Measurements from ENCODE around the gene GDF11.
A peak's percentile ranks its signal among the peaks of the same experiment; 100 is the strongest.

Gene GDF11

GRCh38 chr12:55725556-55725955 is 17.4 kb upstream of the GDF11 start:
- Histone ChIP-seq H3K27me3 (ENCODE audit: insufficient read depth, low read length) (no peaks in the 10 kb centered on the region), H2AFZ (ENCODE audit: low read length, unreplicated experiment) (no peak overlapping the region), H3K4me3 (ENCODE audit: low read depth, low read length) (peak overlapping the region; percentile 42; the same call in 1 of the 2 replicates), H3K79me2 (ENCODE audit: control insufficient read depth, insufficient read depth, low read length, unreplicated experiment) (peaks cover 49% of the 10 kb centered on the region), H3K4me1 (ENCODE audit: control insufficient read depth, insufficient read depth, low read length, unreplicated experiment) (peaks cover 53% of the 10 kb centered on the region), H3K36me3 (ENCODE audit: insufficient read depth, low read length) (peaks cover 24% of the 10 kb centered on the region; the same call in 1 of the 2 replicates), H3K27ac (ENCODE audit: low read depth, low read length) (no peak overlapping the region)

- H3K4me1 ChIP-seq (ENCODE audit: control insufficient read depth, insufficient read depth, low read length, unreplicated experiment), result peaks cover 47% of the 10 kb centered on the region
- H3K27ac ChIP-seq (ENCODE audit: low read depth, low read length), result peak overlapping the region; percentile 95
These were observed 16.0 kb upstream of the GDF11 start for GRCh38 chr12:55726971-55727370.

GRCh38 chr12:55727643-55728185 is 15.2 kb upstream of the GDF11 start:
- Histone ChIP-seq H3K27me3 (ENCODE audit: insufficient read depth, low read length) (no peaks in the 10 kb centered on the region), H3K4me1 (ENCODE audit: control insufficient read depth, insufficient read depth, low read length, unreplicated experiment) (peaks cover 52% of the 10 kb centered on the region), H2AFZ (ENCODE audit: low read length, unreplicated experiment) (no peak overlapping the region), H3K4me3 (ENCODE audit: low read depth, low read length) (peak overlapping the region; percentile 98), H3K79me2 (ENCODE audit: control insufficient read depth, insufficient read depth, low read length, unreplicated experiment) (peaks cover 57% of the 10 kb centered on the region), H3K27ac (ENCODE audit: low read depth, low read length) (peak overlapping the region; percentile 95), H3K36me3 (ENCODE audit: insufficient read depth, low read length) (peaks cover 24% of the 10 kb centered on the region; the same call in 1 of the 2 replicates)

More at GRCh38 chr12:55726971-55727370, 16.0 kb upstream of the GDF11 start:
- Histone ChIP-seq H3K79me2 (ENCODE audit: control insufficient read depth, insufficient read depth, low read length, unreplicated experiment) (peaks cover 54% of the 10 kb centered on the region), H3K27me3 (ENCODE audit: insufficient read depth, low read length) (no peaks in the 10 kb centered on the region), H2AFZ (ENCODE audit: low read length, unreplicated experiment) (no peak overlapping the region), H3K36me3 (ENCODE audit: insufficient read depth, low read length) (peaks cover 24% of the 10 kb centered on the region; the same call in 1 of the 2 replicates), H3K4me3 (ENCODE audit: low read depth, low read length) (peak overlapping the region; percentile 98)

- peaks cover 57% of the 10 kb centered on the region for H3K79me2 ChIP-seq (ENCODE audit: control insufficient read depth, insufficient read depth, low read length, unreplicated experiment)
- peak overlapping the region; percentile 95 for H3K27ac ChIP-seq (ENCODE audit: low read depth, low read length)
- no peak overlapping the region for H2AFZ ChIP-seq (ENCODE audit: low read length, unreplicated experiment)
- H3K4me3 ChIP-seq (ENCODE audit: low read depth, low read length), result peak overlapping the region; percentile 98
- no peaks in the 10 kb centered on the region for H3K27me3 ChIP-seq (ENCODE audit: insufficient read depth, low read length)
- peaks cover 48% of the 10 kb centered on the region for H3K4me1 ChIP-seq (ENCODE audit: control insufficient read depth, insufficient read depth, low read length, unreplicated experiment)
- H3K36me3 ChIP-seq (ENCODE audit: insufficient read depth, low read length), result peaks cover 24% of the 10 kb centered on the region; the same call in 1 of the 2 replicates
These were observed 14.6 kb upstream of the GDF11 start for GRCh38 chr12:55728186-55728938.

- Histone ChIP-seq H2AFZ (ENCODE audit: low read length, unreplicated experiment) (peak within 1 kb of the TSS; percentile 52), H3K27ac (ENCODE audit: low read depth, low read length) (peak within 1 kb of the TSS; percentile 95), H3K79me2 (ENCODE audit: control insufficient read depth, insufficient read depth, low read length, unreplicated experiment) (peaks cover 51% of the 10 kb centered on the region), H3K36me3 (ENCODE audit: insufficient read depth, low read length) (peaks cover 22% of the 10 kb centered on the region; the same call in 1 of the 2 replicates), H3K27me3 (ENCODE audit: insufficient read depth, low read length) (no peaks in the 10 kb centered on the region), H3K4me3 (ENCODE audit: low read depth, low read length) (peak within 1 kb of the TSS; percentile 98), H3K4me1 (ENCODE audit: control insufficient read depth, insufficient read depth, low read length, unreplicated experiment) (peaks cover 40% of the 10 kb centered on the region)
These were observed 13.7 kb upstream of the GDF11 start, which contains the start of gene CD63 for GRCh38 chr12:55728939-55729818. TSS of gene CD63 (minus strand) at chr12:55729009. CDS start at chr12:55728341, 668 bp downstream.

- H3K4me1 ChIP-seq (ENCODE audit: control insufficient read depth, insufficient read depth, low read length, unreplicated experiment), result peaks cover 31% of the 10 kb centered on the region
- H3K79me2 ChIP-seq (ENCODE audit: control insufficient read depth, insufficient read depth, low read length, unreplicated experiment), result peaks cover 50% of the 10 kb centered on the region
- peak overlapping the region; percentile 98 for H3K4me3 ChIP-seq (ENCODE audit: low read depth, low read length)
- no peaks in the 10 kb centered on the region for H3K27me3 ChIP-seq (ENCODE audit: insufficient read depth, low read length)
- peak overlapping the region; percentile 52 for H2AFZ ChIP-seq (ENCODE audit: low read length, unreplicated experiment)
- H3K36me3 ChIP-seq (ENCODE audit: insufficient read depth, low read length), result peaks cover 18% of the 10 kb centered on the region; the same call in 1 of the 2 replicates
- H3K27ac ChIP-seq (ENCODE audit: low read depth, low read length), result peak overlapping the region; percentile 95
These were observed 12.8 kb upstream of the GDF11 start for GRCh38 chr12:55729819-55730818.

GRCh38 chr12:55732288-55732687 is 10.6 kb upstream of the GDF11 start:
- H3K4me3 ChIP-seq (ENCODE audit: low read depth, low read length), result no peak overlapping the region
- H2AFZ ChIP-seq (ENCODE audit: low read length, unreplicated experiment), result no peak overlapping the region
- H3K79me2 ChIP-seq (ENCODE audit: control insufficient read depth, insufficient read depth, low read length, unreplicated experiment), result peaks cover 31% of the 10 kb centered on the region
- peaks cover 15% of the 10 kb centered on the region for H3K4me1 ChIP-seq (ENCODE audit: control insufficient read depth, insufficient read depth, low read length, unreplicated experiment)
- peaks cover under 1% of the 10 kb centered on the region; the same call in 1 of the 2 replicates for H3K36me3 ChIP-seq (ENCODE audit: insufficient read depth, low read length)
- no peaks in the 10 kb centered on the region for H3K27me3 ChIP-seq (ENCODE audit: insufficient read depth, low read length)
- H3K27ac ChIP-seq (ENCODE audit: low read depth, low read length), result no peak overlapping the region

- no peaks in the 10 kb centered on the region for H3K36me3 ChIP-seq (ENCODE audit: insufficient read depth, low read length)
- H2AFZ ChIP-seq (ENCODE audit: low read length, unreplicated experiment), result no peak overlapping the region
- peaks cover 23% of the 10 kb centered on the region for H3K4me1 ChIP-seq (ENCODE audit: control insufficient read depth, insufficient read depth, low read length, unreplicated experiment)
- H3K27me3 ChIP-seq (ENCODE audit: insufficient read depth, low read length), result no peaks in the 10 kb centered on the region
- peaks cover 23% of the 10 kb centered on the region for H3K79me2 ChIP-seq (ENCODE audit: control insufficient read depth, insufficient read depth, low read length, unreplicated experiment)
- H3K27ac ChIP-seq (ENCODE audit: low read depth, low read length), result no peak overlapping the region
- H3K4me3 ChIP-seq (ENCODE audit: low read depth, low read length), result no peak overlapping the region
These were observed 9.8 kb upstream of the GDF11 start for GRCh38 chr12:55733021-55733555.

- Histone ChIP-seq H3K27me3 (ENCODE audit: insufficient read depth, low read length) (no peaks in the 10 kb centered on the region), H3K4me3 (ENCODE audit: low read depth, low read length) (no peak overlapping the region), H3K79me2 (ENCODE audit: control insufficient read depth, insufficient read depth, low read length, unreplicated experiment) (peaks cover 16% of the 10 kb centered on the region), H3K36me3 (ENCODE audit: insufficient read depth, low read length) (no peaks in the 10 kb centered on the region), H2AFZ (ENCODE audit: low read length, unreplicated experiment) (no peak overlapping the region), H3K4me1 (ENCODE audit: control insufficient read depth, insufficient read depth, low read length, unreplicated experiment) (peaks cover 24% of the 10 kb centered on the region), H3K27ac (ENCODE audit: low read depth, low read length) (no peak overlapping the region)
These were observed 9.1 kb upstream of the GDF11 start for GRCh38 chr12:55733858-55734257.
